ENCODE data around the gene CCDC158. TPM values are rescaled to one million over a fixed set of nuclear protein-coding genes. Genes with fewer than 3 reads are reported as not detected.

CCDC158 gene
- total and polyA plus RNA-seq, 4 donors: 0.63 to 1.9 (median 1.4) TPM

GRCh38 chr4:76306882-76307659, 113.9 kb downstream of the CCDC158 start:
- Histone ChIP-seq H3K9me3 (ENCODE audit: control insufficient read depth, low read length) (no peaks in the 10 kb centered on the region), H3K27me3 (ENCODE audit: control insufficient read depth in 1 of 2, insufficient read depth in 2 of 2, low read length in 1 of 2) (no peaks in the 10 kb centered on the region), H3K4me1 (ENCODE audit: control insufficient read depth in 1 of 2, insufficient read depth in 2 of 2, low read length in 2 of 2) (peaks cover 3 to 5% of the 10 kb centered on the region in 2 donors), H3K36me3 (ENCODE audit: control insufficient read depth in 1 of 2, insufficient read depth in 2 of 2, low read length in 1 of 2) (peaks cover 0 to 6% of the 10 kb centered on the region in 2 donors), H3K4me3 (ENCODE audit: low read length in 2 of 2) (peak overlapping the region; percentile 67 to 75), H3K27ac (ENCODE audit: low read depth in 1 of 2, low read length in 2 of 2) (peak overlapping the region; percentile 45 to 72)
- 1 to 2% methylated on average over 29 to 37 of the region's 37 CpGs for WGBS, 2 donors
- DNase-seq: peak; percentile 72 to 88
- intact Hi-C loops (cut with DNase I): loop anchor here (2.0 to 10.0 kb wide), 6 partner anchors 55 to 524 kb away; partner anchors contain the start of genes CCDC158 (in 1 of the 2), FAM47E (in 1 of the 2) and SCARB2 (in 1 of the 2)
- peak; percentile 82 for ATAC-seq (ENCODE audit: low FRiP score)

- 0 to 1% methylated on average over 80 to 85 of the region's 85 CpGs for WGBS, 2 donors
- no peaks in the 10 kb centered on the region for H3K9me3 ChIP-seq (ENCODE audit: control insufficient read depth, low read length)
- DNase-seq (peak; percentile 91 to 96), ATAC-seq (ENCODE audit: low FRiP score) (peak; percentile 94)
- intact Hi-C loops (cut with DNase I): loop anchor here (2.0 to 10.0 kb wide), 6 partner anchors 54 to 525 kb away; partner anchors contain the start of genes CCDC158 (in 1 of the 2), FAM47E (in 1 of the 2) and SCARB2 (in 1 of the 2)
- H3K27me3 ChIP-seq (ENCODE audit: control insufficient read depth in 1 of 2, insufficient read depth in 2 of 2, low read length in 1 of 2): no peaks in the 10 kb centered on the region
- H3K4me3 ChIP-seq (ENCODE audit: low read length in 2 of 2): peak within 1 kb of the TSS; percentile 67 to 75
- H3K4me1 ChIP-seq (ENCODE audit: control insufficient read depth in 1 of 2, insufficient read depth in 2 of 2, low read length in 2 of 2): peaks cover 3 to 5% of the 10 kb centered on the region in 2 donors
- peak within 1 kb of the TSS; percentile 45 to 90 for H3K27ac ChIP-seq (ENCODE audit: low read depth in 1 of 2, low read length in 2 of 2)
- H3K36me3 ChIP-seq (ENCODE audit: control insufficient read depth in 1 of 2, insufficient read depth in 2 of 2, low read length in 1 of 2): peaks cover 0 to 6% of the 10 kb centered on the region in 2 donors
These were observed 114.7 kb downstream of the CCDC158 start, which contains the start of gene STBD1 for GRCh38 chr4:76305971-76306881. Gene STBD1, plus strand, starts transcription at chr4:76306733. Its CDS starts 37 bp downstream, at chr4:76306770.

- intact Hi-C loops (cut with DNase I): loop anchor here (5.0 to 10.0 kb wide), 3 partner anchors 53 to 123 kb away; partner anchors contain the start of gene FAM47E (in 1 of the 2)
- WGBS, 2 donors: 91 to 92% methylated on average over 7 of the region's 7 CpGs
- peak overlapping the region in 1 of 2 donors; percentile 75 for H3K4me3 ChIP-seq (ENCODE audit: low read length in 2 of 2)
- peaks cover 0 to 3% of the 10 kb centered on the region in 2 donors for H3K36me3 ChIP-seq (ENCODE audit: control insufficient read depth in 1 of 2, insufficient read depth in 2 of 2, low read length in 1 of 2)
- peaks cover 5% of the 10 kb centered on the region in 2 donors for H3K4me1 ChIP-seq (ENCODE audit: control insufficient read depth in 1 of 2, insufficient read depth in 2 of 2, low read length in 2 of 2)
- DNase-seq (no peak), ATAC-seq (ENCODE audit: low FRiP score) (no peak)
- H3K27ac ChIP-seq (ENCODE audit: low read depth in 1 of 2, low read length in 2 of 2): peak overlapping the region in 1 of 2 donors; percentile 14
- no peaks in the 10 kb centered on the region for H3K27me3 ChIP-seq (ENCODE audit: control insufficient read depth in 1 of 2, insufficient read depth in 2 of 2, low read length in 1 of 2)
- no peaks in the 10 kb centered on the region for H3K9me3 ChIP-seq (ENCODE audit: control insufficient read depth, low read length)
These were observed 115.8 kb downstream of the CCDC158 start for GRCh38 chr4:76305033-76305687.

- no peak overlapping the region for H3K4me3 ChIP-seq (ENCODE audit: low read length in 2 of 2)
These were observed 118.0 kb downstream of the CCDC158 start for GRCh38 chr4:76302826-76303438.

GRCh38 chr4:76301775-76302162, 119.2 kb downstream of the CCDC158 start:
- H3K4me1 ChIP-seq (ENCODE audit: control insufficient read depth in 1 of 2, insufficient read depth in 2 of 2, low read length in 2 of 2): peaks cover 2 to 5% of the 10 kb centered on the region in 2 donors
- H3K4me3 ChIP-seq (ENCODE audit: low read length in 2 of 2): no peak overlapping the region
- intact Hi-C loops (cut with DNase I): loop anchor here in 1 of 2 donors (10.0 kb wide), 1 partner anchor 117 kb away; no protein-coding TSS in a partner anchor
- DNase-seq: no peak
- peak overlapping the region in 1 of 2 donors; percentile 4 for H3K27ac ChIP-seq (ENCODE audit: low read depth in 1 of 2, low read length in 2 of 2)
- ATAC-seq (ENCODE audit: low FRiP score): no peak
- WGBS, 2 donors: 68 to 80% methylated on average over 1 of the region's 1 CpG
- H3K27me3 ChIP-seq (ENCODE audit: control insufficient read depth in 1 of 2, insufficient read depth in 2 of 2, low read length in 1 of 2): no peaks in the 10 kb centered on the region
- no peaks in the 10 kb centered on the region for H3K36me3 ChIP-seq (ENCODE audit: control insufficient read depth in 1 of 2, insufficient read depth in 2 of 2, low read length in 1 of 2)
- no peaks in the 10 kb centered on the region for H3K9me3 ChIP-seq (ENCODE audit: control insufficient read depth, low read length)

More at GRCh38 chr4:76302826-76303438, 118.0 kb downstream of the CCDC158 start:
- 75 to 81% methylated on average over 3 of the region's 3 CpGs for WGBS, 2 donors
- Histone ChIP-seq H3K9me3 (ENCODE audit: control insufficient read depth, low read length) (no peaks in the 10 kb centered on the region), H3K36me3 (ENCODE audit: control insufficient read depth in 1 of 2, insufficient read depth in 2 of 2, low read length in 1 of 2) (no peaks in the 10 kb centered on the region), H3K27me3 (ENCODE audit: control insufficient read depth in 1 of 2, insufficient read depth in 2 of 2, low read length in 1 of 2) (no peaks in the 10 kb centered on the region), H3K27ac (ENCODE audit: low read depth in 1 of 2, low read length in 2 of 2) (no peak overlapping the region), H3K4me1 (ENCODE audit: control insufficient read depth in 1 of 2, insufficient read depth in 2 of 2, low read length in 2 of 2) (peaks cover 2 to 5% of the 10 kb centered on the region in 2 donors)
- ATAC-seq (ENCODE audit: low FRiP score): no peak
- intact Hi-C loops (cut with DNase I): loop anchor here in 1 of 2 donors (10.0 kb wide), 1 partner anchor 118 kb away; no protein-coding TSS in a partner anchor
- DNase-seq: no peak

- Histone ChIP-seq H3K4me3 (ENCODE audit: low read length in 2 of 2) (no peak overlapping the region), H3K9me3 (ENCODE audit: control insufficient read depth, low read length) (no peaks in the 10 kb centered on the region), H3K4me1 (ENCODE audit: control insufficient read depth in 1 of 2, insufficient read depth in 2 of 2, low read length in 2 of 2) (peaks cover 2 to 5% of the 10 kb centered on the region in 2 donors), H3K27ac (ENCODE audit: low read depth in 1 of 2, low read length in 2 of 2) (peak overlapping the region in 1 of 2 donors; percentile 71), H3K36me3 (ENCODE audit: control insufficient read depth in 1 of 2, insufficient read depth in 2 of 2, low read length in 1 of 2) (no peaks in the 10 kb centered on the region), H3K27me3 (ENCODE audit: control insufficient read depth in 1 of 2, insufficient read depth in 2 of 2, low read length in 1 of 2) (no peaks in the 10 kb centered on the region)
- intact Hi-C loops (cut with DNase I): loop anchor here in 1 of 2 donors (10.0 kb wide), 1 partner anchor 116 kb away; no protein-coding TSS in a partner anchor
- ATAC-seq (ENCODE audit: low FRiP score): peak; percentile 37
- DNase-seq: no peak
- WGBS, 2 donors: 87 to 88% methylated on average over 4 of the region's 4 CpGs
These were observed 119.7 kb downstream of the CCDC158 start for GRCh38 chr4:76301068-76301774.

DNA sequence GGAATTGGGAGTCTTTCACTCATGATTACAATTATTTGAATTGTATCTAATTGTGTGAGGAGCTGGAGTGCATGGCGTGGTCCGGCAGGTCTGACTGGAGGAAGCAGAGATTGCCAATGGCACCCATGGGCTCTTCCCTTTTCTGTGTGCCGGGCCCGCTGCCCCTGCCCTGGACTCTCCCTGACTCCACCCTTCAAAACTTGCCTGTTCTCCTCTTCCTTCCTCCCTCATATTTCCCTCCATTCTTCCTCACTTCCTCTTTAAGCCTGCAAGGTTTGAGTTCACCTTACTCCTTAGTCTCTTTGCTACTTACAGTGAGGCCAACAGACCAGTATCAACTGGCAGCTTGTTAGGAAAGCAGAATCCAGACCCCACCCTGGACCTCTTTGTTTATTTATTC, 120.9 kb downstream of the CCDC158 start:
- Histone ChIP-seq H3K9me3 (ENCODE audit: control insufficient read depth, low read length) (peaks cover 2% of the 10 kb centered on the region), H3K4me1 (ENCODE audit: control insufficient read depth in 1 of 2, insufficient read depth in 2 of 2, low read length in 2 of 2) (peaks cover 1 to 2% of the 10 kb centered on the region in 2 donors), H3K36me3 (ENCODE audit: control insufficient read depth in 1 of 2, insufficient read depth in 2 of 2, low read length in 1 of 2) (no peaks in the 10 kb centered on the region), H3K4me3 (ENCODE audit: low read length in 2 of 2) (no peak overlapping the region), H3K27ac (ENCODE audit: low read depth in 1 of 2, low read length in 2 of 2) (no peak overlapping the region), H3K27me3 (ENCODE audit: control insufficient read depth in 1 of 2, insufficient read depth in 2 of 2, low read length in 1 of 2) (no peaks in the 10 kb centered on the region)
- no peak for DNase-seq
- ATAC-seq (ENCODE audit: low FRiP score): no peak
- intact Hi-C loops (cut with DNase I): loop anchor here in 1 of 2 donors (10.0 kb wide), 1 partner anchor 115 kb away; no protein-coding TSS in a partner anchor
- WGBS, 2 donors: 89 to 93% methylated on average over 4 of the region's 4 CpGs
